ENCODE measurements around the gene PPFIA2.

The PPFIA2 gene

GRCh38 chr12:81543621-81544139 lies 215.5 kb downstream of the PPFIA2 start:
- DNase-seq (ENCODE audit: low spot score), result no peak

GRCh38 chr12:81542065-81543010 lies 216.8 kb downstream of the PPFIA2 start:
- DNase-seq (ENCODE audit: low spot score), result no peak

- no peak for DNase-seq (ENCODE audit: low spot score)
Measured at GRCh38 chr12:81541121-81541520, 218.0 kb downstream of the PPFIA2 start.

- DNase-seq (ENCODE audit: low spot score), result no peak
Measured at GRCh38 chr12:81539279-81539678, 219.9 kb downstream of the PPFIA2 start.

- no peak for DNase-seq (ENCODE audit: low spot score)
Measured at GRCh38 chr12:81533054-81533453, 226.1 kb downstream of the PPFIA2 start.

- DNase-seq (ENCODE audit: low spot score), result no peak
Measured at GRCh38 chr12:81530352-81530751, 228.8 kb downstream of the PPFIA2 start.

- peak; percentile 35 for DNase-seq (ENCODE audit: low spot score)
Measured at GRCh38 chr12:81520064-81520945, 238.8 kb downstream of the PPFIA2 start.

- DNase-seq (ENCODE audit: low spot score), result no peak
Measured at GRCh38 chr12:81518638-81519037, 240.5 kb downstream of the PPFIA2 start.

- no peak for DNase-seq (ENCODE audit: low spot score)
Measured at GRCh38 chr12:81517296-81517695, 241.9 kb downstream of the PPFIA2 start.

- no peak for DNase-seq (ENCODE audit: low spot score)
Measured at GRCh38 chr12:81502912-81503695, 256.0 kb downstream of the PPFIA2 start.

- DNase-seq (ENCODE audit: low spot score), result no peak
Measured at GRCh38 chr12:81500788-81501187, 258.4 kb downstream of the PPFIA2 start.

GRCh38 chr12:81499809-81500208 lies 259.3 kb downstream of the PPFIA2 start:
- no peak for DNase-seq (ENCODE audit: low spot score)

- no peak for DNase-seq (ENCODE audit: low spot score)
Measured at GRCh38 chr12:81492131-81492720, 266.9 kb downstream of the PPFIA2 start.

- DNase-seq (ENCODE audit: low spot score), result no peak
Measured at GRCh38 chr12:81472934-81473333, 286.2 kb downstream of the PPFIA2 start.

- no peak for DNase-seq (ENCODE audit: low spot score)
Measured at GRCh38 chr12:81470923-81471322, 288.2 kb downstream of the PPFIA2 start.

- no peak for DNase-seq (ENCODE audit: low spot score)
Measured at GRCh38 chr12:81468206-81468605, 290.9 kb downstream of the PPFIA2 start.

GRCh38 chr12:81465876-81466275 lies 293.3 kb downstream of the PPFIA2 start:
- DNase-seq (ENCODE audit: low spot score), result no peak

- DNase-seq (ENCODE audit: low spot score), result no peak
Measured at GRCh38 chr12:81465191-81465590, 294.0 kb downstream of the PPFIA2 start.

GRCh38 chr12:81461163-81461562 lies 298.0 kb downstream of the PPFIA2 start:
- DNase-seq (ENCODE audit: low spot score), result peak; percentile 16

- DNase-seq (ENCODE audit: low spot score), result peak; percentile 42
Measured at GRCh38 chr12:81450920-81451739, 308.0 kb downstream of the PPFIA2 start.
